DOHH2 (cell line): Measurements from ENCODE around the gene GMPR2.

Experiments used
- H3F3A ChIP-seq: fragments of 200-600 bp; sonication (generic), shearing (Covaris generic); 2 replicates; pipeline ENCODE4 v1.6.0; 2016; ENCODE audit warnings: antibody characterized with exemption, mild to moderate bottlenecking; ENCODE audit not compliant: control insufficient read depth, insufficient read depth
- H3K27ac ChIP-seq: fragments of 200-600 bp; sonication (generic); 2 replicates; pipeline ENCODE4 v1.5.1; 2014; ENCODE audit warnings: low read depth, mild to moderate bottlenecking, low read length, moderate library complexity
- H3K27me3 ChIP-seq: fragments of 200-600 bp; sonication (generic); 2 replicates; pipeline ENCODE4 v1.6.1; 2014; ENCODE audit warnings: mild to moderate bottlenecking, low read length, mixed read lengths; ENCODE audit not compliant: control insufficient read depth
- H3K36me3 ChIP-seq: fragments of 200-600 bp; sonication (generic); 2 replicates; pipeline ENCODE4 v1.6.1; 2014; ENCODE audit warnings: mild to moderate bottlenecking, low read length, moderate library complexity, mixed read lengths; ENCODE audit not compliant: control insufficient read depth
- H3K4me1 ChIP-seq: fragments of 200-600 bp; sonication (generic); 2 replicates; pipeline ENCODE4 v1.6.1; 2014; ENCODE audit warnings: mild to moderate bottlenecking, low read length, mixed read lengths; ENCODE audit not compliant: control insufficient read depth
- H3K4me2 ChIP-seq: fragments of 200-600 bp; sonication (generic); 2 replicates; pipeline ENCODE4 v1.6.0; 2014; ENCODE audit warnings: mild to moderate bottlenecking, low read length, moderate library complexity
- H3K4me3 ChIP-seq: fragments of 200-600 bp; sonication (generic); 2 replicates; pipeline ENCODE4 v1.5.1; 2014; ENCODE audit warnings: mild to moderate bottlenecking, low read length, mixed read lengths
- H3K79me2 ChIP-seq: fragments of 200-600 bp; sonication (generic); 2 replicates; pipeline ENCODE4 v1.6.1; 2014; ENCODE audit warnings: mild to moderate bottlenecking, low read length, mixed read lengths; ENCODE audit not compliant: control insufficient read depth
- H3K9me2 ChIP-seq: fragments of 200-600 bp; sonication (generic); replicated peaks from 2 replicates; pipeline ENCODE4 v1.6.1; 2014; ENCODE audit warnings: mild to moderate bottlenecking, low read length, mixed read lengths; ENCODE audit not compliant: control insufficient read depth
- H3K9me3 ChIP-seq: fragments of 200-600 bp; sonication (generic); 2 replicates; pipeline ENCODE4 v1.6.1; 2014; ENCODE audit warnings: antibody characterized with exemption, low read length, mixed read lengths; ENCODE audit not compliant: control insufficient read depth, insufficient read depth
- H4K20me1 ChIP-seq: fragments of 200-600 bp; sonication (generic); 2 replicates; pipeline ENCODE4 v1.6.0; 2014; ENCODE audit warnings: low read depth, mild to moderate bottlenecking, antibody characterized with exemption, low read length, moderate library complexity; ENCODE audit not compliant: control insufficient read depth, insufficient read depth
- CTCF ChIP-seq: fragments of 200-600 bp; sonication (generic); IDR thresholded peaks from one replicate; pipeline ENCODE4 v1.5.1; 2014; ENCODE audit warnings: antibody characterized with exemption, mild to moderate bottlenecking, low read depth, low read length; ENCODE audit not compliant: poor library complexity, severe bottlenecking
- EZH2phosphoT487 ChIP-seq: fragments of 200-600 bp; sonication (generic); IDR thresholded peaks from 2 replicates; pipeline ENCODE4 v1.6.1; 2017; ENCODE audit warnings: borderline replicate concordance, mild to moderate bottlenecking, antibody characterized with exemption, low read length, moderate library complexity, mixed read lengths

The GMPR2 gene

GRCh38 chr14:24269368-24269767 is 36.6 kb downstream of the GMPR2 start:
- Histone ChIP-seq H3F3A (peaks cover 2% of the 10 kb centered on the region; the same call in 1 of the 2 replicates), H3K9me2 (no peaks in the 10 kb centered on the region), H3K79me2 (peaks cover 4% of the 10 kb centered on the region), H3K36me3 (no peaks in the 10 kb centered on the region), H3K4me3 (no peak overlapping the region), H3K4me1 (peaks cover 35% of the 10 kb centered on the region), H3K27ac (no peak overlapping the region), H3K27me3 (no peaks in the 10 kb centered on the region), H3K4me2 (no peak overlapping the region), H3K9me3 (no peaks in the 10 kb centered on the region), H4K20me1 (no peaks in the 10 kb centered on the region)
- TF ChIP-seq CTCF, result no peak
- TF ChIP-seq EZH2phosphoT487, result no peak

DNA sequence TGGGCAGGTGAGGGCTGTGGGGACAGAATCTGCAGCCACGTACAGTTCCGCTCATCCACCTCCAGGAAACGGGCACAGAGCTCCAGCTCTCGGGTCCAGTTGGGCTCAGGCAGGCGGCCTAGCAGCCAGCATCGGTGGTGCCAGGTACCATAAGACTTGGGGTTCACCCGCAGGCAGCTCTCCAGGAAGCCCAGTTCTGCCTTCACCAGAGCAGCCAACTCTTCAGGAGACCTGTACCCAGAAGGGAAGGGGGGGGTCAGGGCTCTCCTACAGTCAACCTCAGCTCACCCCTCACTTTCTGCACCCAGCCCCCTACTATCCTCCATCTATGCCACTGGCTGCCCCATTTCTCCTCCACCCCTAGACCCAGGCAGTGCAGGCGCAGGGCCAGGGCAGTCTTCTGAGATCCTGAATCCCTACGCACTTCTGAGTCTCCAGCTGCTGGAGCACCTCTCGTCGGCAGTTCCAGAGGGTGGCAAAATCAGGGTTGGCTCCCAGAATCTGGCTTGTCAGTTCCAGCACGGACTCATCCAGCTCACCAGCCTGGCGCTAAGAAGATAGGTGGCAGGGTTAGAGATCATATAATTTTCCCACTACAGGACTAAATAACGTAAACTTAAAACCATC is 37.3 kb downstream of the GMPR2 start:
- Histone ChIP-seq H3K4me3 (peak overlapping the region; percentile 85), H3K4me1 (peaks cover 36% of the 10 kb centered on the region)

DNA sequence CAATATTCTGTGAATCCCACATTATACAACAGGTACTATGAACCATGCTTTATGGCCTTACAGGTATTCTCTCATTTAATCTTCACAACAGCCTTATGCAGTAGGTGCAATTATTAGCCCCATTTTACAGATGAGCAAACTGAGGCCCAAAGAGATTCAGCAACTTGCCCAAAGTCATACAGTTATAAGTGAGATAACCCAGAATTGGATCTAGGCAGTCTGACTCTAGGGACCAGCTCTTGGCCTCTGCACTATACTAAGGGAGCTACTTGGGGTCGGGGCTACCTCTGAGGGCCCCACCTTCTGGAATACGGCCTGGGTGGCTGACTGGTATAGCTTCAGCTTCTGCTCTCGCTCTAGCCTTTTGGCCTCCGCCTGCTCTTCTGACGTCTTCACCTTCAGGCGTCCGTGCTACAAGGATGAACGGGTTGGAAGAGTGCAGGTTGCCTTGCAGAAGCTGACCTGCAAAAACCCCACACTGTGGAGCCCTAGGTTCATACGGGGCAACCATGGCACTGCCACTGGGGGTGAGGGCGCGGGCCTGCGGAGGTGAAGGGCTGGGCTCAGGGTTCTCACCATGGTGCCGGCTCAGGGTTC is 37.9 kb downstream of the GMPR2 start:
- no peak for TF ChIP-seq CTCF
- no peak for TF ChIP-seq EZH2phosphoT487
- Histone ChIP-seq H3K27me3 (no peaks in the 10 kb centered on the region), H3K9me3 (no peaks in the 10 kb centered on the region), H3K36me3 (no peaks in the 10 kb centered on the region), H3K9me2 (no peaks in the 10 kb centered on the region), H3K4me3 (peak overlapping the region; percentile 85), H3K4me2 (peak overlapping the region; percentile 86), H3K27ac (peak overlapping the region; percentile 63), H3K79me2 (peaks cover 4% of the 10 kb centered on the region), H3K4me1 (peaks cover 39% of the 10 kb centered on the region), H4K20me1 (no peaks in the 10 kb centered on the region), H3F3A (peaks cover 2% of the 10 kb centered on the region; the same call in 1 of the 2 replicates)

More for the DNA sequence above, 37.3 kb downstream of the GMPR2 start:
- Histone ChIP-seq H3K36me3 (no peaks in the 10 kb centered on the region), H4K20me1 (no peaks in the 10 kb centered on the region), H3K9me2 (no peaks in the 10 kb centered on the region), H3K9me3 (no peaks in the 10 kb centered on the region), H3K4me2 (peak overlapping the region; percentile 86), H3K27me3 (no peaks in the 10 kb centered on the region), H3K27ac (no peak overlapping the region), H3K79me2 (peaks cover 4% of the 10 kb centered on the region), H3F3A (peaks cover 2% of the 10 kb centered on the region; the same call in 1 of the 2 replicates)
- TF ChIP-seq CTCF, result no peak
- no peak for TF ChIP-seq EZH2phosphoT487
